NCI-H2196 (cell line): ENCODE measurements around the gene CD300LD.
"Not testable (repeated sequence)": the region's sequence is repeated elsewhere in the genome, so short reads cannot be mapped to it uniquely, and the experiment has no call there.

Source experiments
- DNase-seq: peaks from one replicate; lab custom pipeline; 2025; ENCODE audit not compliant: unreplicated experiment; lab: John Stamatoyannopoulos, UW

CD300LD gene

GRCh38 chr17:74592087-74592990, at the start of gene CD300LD:
Gene CD300LD (minus strand): TSS chr17:74592283. CDS start chr17:74592202, 81 bp downstream.
- DNase-seq: no peak

- no peak for DNase-seq
Measured at GRCh38 chr17:74641224-74641957, 49.3 kb upstream of the CD300LD start.

GRCh38 chr17:74639704-74640151, 47.6 kb upstream of the CD300LD start:
- DNase-seq: no peak

GRCh38 chr17:74637926-74638325, 45.8 kb upstream of the CD300LD start:
- no peak for DNase-seq

GRCh38 chr17:74637265-74637664, 45.2 kb upstream of the CD300LD start:
- DNase-seq: no peak

DNA sequence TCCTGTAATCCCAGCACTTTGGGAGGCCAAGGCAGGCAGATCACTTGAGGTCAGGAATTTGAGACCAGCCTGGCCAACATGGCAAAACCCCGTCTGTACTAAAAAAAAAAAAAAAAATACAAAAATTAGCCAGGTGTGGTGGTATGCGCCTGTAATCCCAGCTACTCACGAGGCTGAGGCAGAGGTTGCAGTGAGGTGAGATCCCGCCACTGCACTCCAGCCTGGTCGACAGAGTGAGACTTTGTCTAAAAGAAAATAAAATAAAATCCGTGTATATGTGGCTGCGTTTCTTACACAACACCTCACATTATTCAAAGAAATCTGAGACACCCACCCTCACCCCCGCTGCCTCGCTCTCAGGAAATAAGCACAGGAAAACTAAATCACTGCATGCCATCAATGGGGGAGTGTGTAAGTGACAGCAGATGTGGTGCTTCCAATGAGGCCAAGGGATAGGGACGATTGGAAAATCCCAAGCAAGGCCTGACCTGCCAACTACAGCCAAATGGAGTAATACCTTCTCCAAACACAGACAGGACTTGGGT, 44.5 kb upstream of the CD300LD start:
- DNase-seq: not testable (repeated sequence)

DNA sequence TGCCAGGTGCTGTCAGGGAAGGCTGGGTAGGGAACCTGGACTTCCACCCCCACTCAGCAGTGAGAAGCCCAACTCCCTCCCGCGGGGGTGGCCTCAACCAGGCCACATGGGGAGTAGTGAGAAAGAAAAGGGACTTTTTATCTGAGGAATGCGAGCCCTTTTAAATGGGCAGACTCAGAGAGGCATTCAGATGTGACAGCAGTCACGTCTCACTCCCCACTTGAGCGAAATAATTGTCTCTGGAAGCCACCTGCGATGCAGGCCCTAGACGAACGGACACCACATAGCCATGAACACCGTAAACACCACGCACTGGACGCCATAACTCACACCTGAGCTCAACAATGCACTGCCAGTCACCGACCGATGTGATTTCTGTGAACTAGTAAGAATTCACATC, 43.3 kb upstream of the CD300LD start:
- DNase-seq: no peak

GRCh38 chr17:74633326-74633725, 41.2 kb upstream of the CD300LD start:
- DNase-seq: no peak

DNA sequence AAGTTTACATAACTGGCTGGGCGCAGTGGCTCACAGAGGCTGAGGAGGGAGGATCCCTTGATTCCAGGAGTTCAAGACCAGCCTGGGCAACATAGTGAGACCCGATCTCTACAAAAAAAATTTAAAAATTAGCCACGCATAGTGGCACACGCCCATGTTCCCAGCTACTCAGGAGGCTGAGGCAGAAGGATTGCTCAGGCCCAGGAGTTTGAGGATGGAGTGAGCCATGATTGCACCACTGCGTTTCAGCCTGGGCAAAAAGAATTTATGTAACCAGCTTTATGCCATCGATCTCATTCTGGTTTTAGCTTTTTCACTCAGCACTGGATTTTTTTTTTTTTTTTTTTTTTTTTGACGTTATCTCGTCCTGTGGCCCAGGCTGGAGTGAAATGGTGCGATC, 40.5 kb upstream of the CD300LD start:
- no peak for DNase-seq

DNA sequence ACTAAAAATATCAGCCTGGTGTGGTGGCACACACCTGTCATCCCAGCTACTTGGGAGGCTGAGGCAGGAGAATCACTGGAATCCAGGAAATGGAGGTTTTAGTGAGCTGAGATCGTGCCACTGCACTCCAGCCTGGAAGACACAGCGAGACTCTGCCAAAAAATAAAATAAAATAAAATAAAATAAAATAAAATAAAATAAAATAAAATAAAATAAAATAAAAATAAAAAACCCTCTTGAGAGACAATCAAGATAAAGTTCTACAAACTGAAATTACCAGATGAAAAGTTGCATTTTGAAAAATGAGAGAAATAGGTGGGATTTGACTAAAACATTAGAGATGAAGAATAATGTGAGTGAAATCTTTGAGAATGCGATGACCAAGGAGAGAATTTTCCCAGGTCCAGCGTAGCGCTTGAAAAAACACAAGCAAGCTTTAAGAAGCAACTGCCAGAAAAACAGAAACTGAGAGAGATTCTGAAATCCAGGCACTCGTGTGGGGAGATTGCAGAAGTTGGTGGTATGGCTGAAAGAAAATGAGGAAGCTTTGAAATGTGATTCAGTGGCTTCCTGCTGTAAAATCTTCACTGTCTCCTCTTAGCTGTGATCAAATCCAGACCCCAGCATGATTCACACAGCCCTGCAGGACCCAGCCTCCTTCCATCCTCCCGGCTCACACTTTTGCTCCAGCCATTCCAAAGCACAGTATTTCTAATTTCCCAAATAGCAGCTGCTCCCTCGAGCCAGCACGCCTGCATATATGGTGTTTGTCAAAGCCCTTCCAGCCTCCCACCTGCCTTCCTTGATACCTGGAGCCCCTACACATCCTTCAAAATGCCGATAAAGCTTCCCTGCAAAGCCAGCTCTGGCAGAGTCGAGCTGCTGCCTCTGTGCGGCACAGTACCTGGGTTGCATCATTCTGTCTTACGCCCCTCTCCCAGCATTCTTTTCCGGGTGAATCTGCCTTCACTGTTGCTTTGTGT, 39.7 kb upstream of the CD300LD start:
- no peak for DNase-seq

DNA sequence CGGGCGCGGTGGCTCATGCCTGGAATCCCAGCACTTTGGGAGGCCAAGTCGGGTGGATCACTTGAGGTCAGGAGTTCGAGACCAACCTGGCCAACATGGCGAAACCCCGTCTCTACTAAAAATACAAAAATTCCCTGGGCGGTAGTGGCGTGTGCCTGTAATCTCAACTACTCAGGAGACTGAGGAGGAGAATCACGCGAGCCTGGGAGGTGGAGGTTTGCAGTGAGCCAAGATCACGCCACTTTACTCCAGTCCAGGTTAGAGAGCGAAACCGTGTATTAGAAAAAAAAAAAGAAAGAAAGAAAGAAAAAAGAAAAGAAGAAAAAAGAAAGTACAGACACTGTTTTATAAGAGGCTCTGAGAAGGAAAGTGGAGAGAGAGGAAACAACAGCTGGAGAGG, 38.2 kb upstream of the CD300LD start:
- DNase-seq: not testable (repeated sequence)

DNA sequence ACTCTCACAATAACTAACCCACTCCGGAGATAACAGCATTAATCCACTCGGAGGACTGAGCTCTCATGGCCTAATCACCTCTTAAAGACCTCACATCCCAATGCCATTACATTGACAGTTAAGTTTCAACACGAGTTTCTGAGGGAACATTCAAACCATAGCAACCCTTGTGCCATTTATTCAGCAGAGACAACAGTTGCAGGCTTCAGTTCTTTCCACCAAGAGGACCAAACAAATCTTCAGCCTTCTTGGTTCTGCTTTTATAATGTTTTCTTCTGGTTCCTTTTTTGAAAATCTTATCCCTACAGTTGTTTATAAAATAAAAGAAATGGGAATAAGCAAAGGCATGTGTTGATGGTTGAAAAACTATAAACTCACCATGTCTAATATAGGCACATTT, 33.6 kb upstream of the CD300LD start:
- no peak for DNase-seq

DNA sequence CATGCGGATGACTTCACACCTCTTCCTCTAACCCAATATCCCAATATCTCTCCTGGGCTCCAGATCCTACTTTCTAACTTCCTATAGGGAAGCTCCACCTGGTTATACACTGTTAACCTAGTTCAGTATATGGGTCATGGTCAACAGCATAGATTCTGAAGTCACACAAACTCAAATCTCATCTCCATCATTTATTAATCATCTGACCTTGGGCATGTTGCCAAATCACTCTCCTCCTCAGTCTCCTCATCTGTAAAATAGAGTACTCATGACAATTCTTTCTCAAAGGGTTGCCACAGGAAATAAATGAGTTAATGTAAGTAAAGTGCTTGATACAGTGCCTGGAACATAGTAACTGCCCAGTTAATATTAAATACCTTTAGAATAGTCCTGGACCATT, 32.0 kb upstream of the CD300LD start:
- DNase-seq: no peak

- DNase-seq: no peak
Measured at GRCh38 chr17:74623693-74624093, 31.6 kb upstream of the CD300LD start, which contains the start of gene CD300E. Gene CD300E (minus strand): TSS chr17:74623738. CDS start chr17:74623621, 117 bp downstream.

DNA sequence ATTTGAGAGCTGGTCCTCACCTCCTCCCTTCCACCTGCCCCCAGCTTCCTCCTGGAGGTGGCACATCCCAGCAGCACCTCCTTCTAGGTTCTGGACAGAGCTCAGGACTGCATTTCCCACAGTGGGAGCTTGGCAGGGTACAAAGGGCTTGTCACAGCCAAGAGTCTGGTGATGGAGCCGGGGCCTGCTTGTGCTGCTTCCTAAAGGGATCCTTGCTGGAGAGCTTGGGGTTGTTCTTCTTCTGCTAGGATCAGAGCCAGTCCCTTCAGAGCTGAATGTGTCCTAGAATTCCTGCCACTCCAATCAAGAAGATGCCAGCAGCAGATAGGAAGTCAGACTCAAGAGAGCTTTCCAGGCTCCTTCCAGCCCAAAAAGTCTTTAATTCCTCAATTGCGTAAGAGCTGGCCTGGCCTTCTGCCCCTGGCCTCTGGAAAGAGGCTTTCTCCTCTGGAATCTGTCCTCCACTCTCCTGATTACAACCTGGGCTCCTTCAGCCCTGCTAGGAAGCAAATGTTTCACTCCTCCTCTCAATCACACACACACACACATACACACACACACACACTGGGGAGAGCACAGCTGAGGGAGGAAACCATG, 27.1 kb upstream of the CD300LD start:
- no peak for DNase-seq

DNA sequence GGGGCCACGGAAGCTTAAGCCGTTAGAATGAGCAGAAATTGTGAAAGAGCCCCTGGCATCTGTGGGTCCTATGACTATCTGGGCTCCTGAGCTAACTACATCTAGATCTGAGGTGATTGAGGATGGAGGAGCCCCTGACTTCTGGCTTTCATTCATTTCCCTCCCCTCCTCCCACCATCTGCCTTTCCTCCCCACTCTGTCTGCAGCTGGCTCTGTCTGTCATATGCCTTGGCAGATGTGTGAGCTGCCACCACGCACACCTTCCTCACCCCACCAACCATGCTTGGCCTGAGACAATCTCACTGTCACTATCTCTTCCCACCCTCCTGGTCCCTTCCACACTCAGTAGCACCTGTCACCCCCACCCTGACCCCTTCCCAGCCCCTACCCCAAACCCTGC, 26.4 kb upstream of the CD300LD start:
- DNase-seq: no peak

DNA sequence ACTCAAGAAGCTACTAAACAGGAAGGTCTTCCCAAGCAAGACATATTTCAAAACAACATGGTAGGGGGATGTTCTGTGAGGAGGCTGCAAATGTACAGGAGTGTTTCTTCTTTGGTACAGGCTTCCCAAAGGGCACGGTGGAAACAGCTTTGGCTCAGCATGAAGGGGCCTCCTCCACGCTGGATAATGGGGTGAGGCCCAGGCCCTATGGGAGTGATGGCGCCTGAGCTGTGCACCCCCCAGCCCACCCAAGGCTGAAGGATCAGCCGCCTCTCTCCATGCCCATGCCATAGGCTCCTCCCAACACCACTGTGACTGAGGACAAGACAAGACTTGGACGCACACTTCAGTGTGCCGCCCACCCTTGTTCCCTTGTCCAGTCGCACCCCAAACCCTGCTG, 24.6 kb upstream of the CD300LD start:
- no peak for DNase-seq

DNA sequence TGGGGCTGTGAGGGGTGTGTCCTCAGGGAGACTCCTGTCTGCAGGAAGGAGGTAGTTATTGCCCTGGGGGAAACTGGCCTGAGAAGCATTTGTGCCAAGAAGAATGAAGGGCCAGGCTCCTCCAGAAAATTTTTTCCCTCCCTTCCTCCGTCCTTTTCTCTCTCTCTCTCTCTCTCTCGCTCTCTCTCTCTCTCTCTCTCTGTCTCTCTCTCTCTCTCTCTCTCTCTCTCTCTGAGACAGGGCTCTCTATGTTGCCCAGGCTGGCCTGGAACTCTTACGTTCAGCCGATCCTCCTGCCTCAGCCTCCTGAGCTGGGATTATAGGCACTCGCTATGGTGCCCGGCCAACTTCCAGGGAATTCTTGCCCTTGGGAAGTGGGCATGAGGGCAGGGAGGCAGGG, 20.0 kb upstream of the CD300LD start:
- DNase-seq: no peak

- DNase-seq: no peak
Measured at GRCh38 chr17:74610108-74610507, 18.0 kb upstream of the CD300LD start.

GRCh38 chr17:74608511-74608910, 16.4 kb upstream of the CD300LD start:
- DNase-seq: no peak
